K562 (cell line): Measurements from ENCODE around the gene HEXD. TPM values are rescaled to one million over a fixed set of nuclear protein-coding genes. Genes with fewer than 3 reads are reported as not detected.

Experiments
- COPS2 ChIP-seq: fragments of 450-650 bp; conservative IDR thresholded peaks from 2 replicates; pipeline ENCODE4 v1.6.1; 2016; ENCODE audit warnings: mild to moderate bottlenecking, moderate library complexity
- ELF4 ChIP-seq: fragments of 450-650 bp; formaldehyde crosslinking; IDR thresholded peaks from 2 replicates; pipeline ENCODE4 v1.4.0; 2022; ENCODE audit warnings: missing genetic modification characterization
- FOXA1 ChIP-seq: fragments of 450-650 bp; IDR thresholded peaks from 2 replicates; pipeline ENCODE4 v1.6.1; 2016; ENCODE audit warnings: mild to moderate bottlenecking, borderline replicate concordance
- GTF2E2 ChIP-seq: fragments of 200-800 bp; sonication (Bioruptor generic); IDR thresholded peaks from 2 replicates; pipeline ENCODE4 v1.6.1; 2016; ENCODE audit warnings: missing genetic modification characterization, missing compliant biosample characterization
- MCM7 ChIP-seq, 2 experiments: fragments of 450-650 bp; IDR thresholded peaks; 2 replicates each; pipeline ENCODE4 v1.6.1; 2016 to 2018
- NFE2L1 ChIP-seq: fragments of 450-650 bp; IDR thresholded peaks from 2 replicates; pipeline ENCODE4 v1.6.1; 2016; ENCODE audit warnings: missing genetic modification characterization, low read depth, mild to moderate bottlenecking, missing compliant biosample characterization, moderate library complexity, borderline replicate concordance
- NONO ChIP-seq, 2 experiments: fragments of 200-400 bp in 1 of 2; fragments of 450-650 bp in 1 of 2; formaldehyde crosslinking in 1 of 2; IDR thresholded peaks; 2 replicates each; pipeline ENCODE4 v1.6.1; 2017; ENCODE audit warnings: low read depth in 2 of 2, mild to moderate bottlenecking in 2 of 2, moderate library complexity in 2 of 2, low read length in 1 of 2
- RAD21 ChIP-seq, 2 experiments: fragments of 250-450 bp in 1 of 2; fragments of 450-650 bp in 1 of 2; sonication (Bioruptor Pico) in 1 of 2; formaldehyde crosslinking in 1 of 2; IDR thresholded peaks in 1 of 2; conservative IDR thresholded peaks in 1 of 2; 2 replicates each; pipeline versions ENCODE4 v1.4.0 to v1.8.0; 2020 to 2022; ENCODE audit warnings: mild to moderate bottlenecking in 2 of 2, moderate library complexity in 1 of 2
- SIN3A ChIP-seq, 2 experiments: fragments of 150-350 bp in 1 of 2; IDR thresholded peaks; 2 replicates each; pipeline ENCODE4 v1.6.1; 2011 to 2016; ENCODE audit warnings: borderline replicate concordance in 2 of 2, low read depth in 2 of 2, low read length in 2 of 2, mild to moderate bottlenecking in 2 of 2, moderate library complexity in 2 of 2; ENCODE audit not compliant: control insufficient read depth in 1 of 2
- SRSF7 ChIP-seq: fragments of 200-400 bp; formaldehyde crosslinking; optimal IDR thresholded peaks from 2 replicates; pipeline ENCODE3; 2017; ENCODE audit warnings: mild to moderate bottlenecking, low read depth, low read length
- STAT5B ChIP-seq: fragments of 250-450 bp; sonication (Bioruptor Pico); IDR thresholded peaks from 2 replicates; pipeline ENCODE4 v1.8.0; 2021; ENCODE audit warnings: mild to moderate bottlenecking, inconsistent platforms
- ZBTB17 ChIP-seq: fragments of 450-650 bp; formaldehyde crosslinking; IDR thresholded peaks from 2 replicates; pipeline ENCODE4 v1.4.0; 2020; ENCODE audit warnings: mild to moderate bottlenecking
- ZFP36 ChIP-seq: fragments of 150-350 bp; IDR thresholded peaks from 2 replicates; pipeline ENCODE4 v1.6.1; 2018; ENCODE audit warnings: low read length, low read depth; ENCODE audit not compliant: partially characterized antibody
- ZNF263 ChIP-seq: sonication (generic); formaldehyde crosslinking; IDR thresholded peaks from 2 replicates; pipeline ENCODE4 v1.8.0; 2022; ENCODE audit warnings: mild to moderate bottlenecking, missing genetic modification reagents, borderline replicate concordance
- ZNF407 ChIP-seq: fragments of 450-650 bp; IDR thresholded peaks from 2 replicates; pipeline ENCODE4 v1.6.1; 2016; ENCODE audit warnings: low read depth
- ZNF696 ChIP-seq: fragments of 250-450 bp; sonication (Bioruptor Pico); conservative IDR thresholded peaks from 2 replicates; pipeline ENCODE4 v1.4.0; 2020; ENCODE audit warnings: mild to moderate bottlenecking, moderate library complexity
- ZNF785 ChIP-seq: fragments of 250-450 bp; sonication (Bioruptor Pico); IDR thresholded peaks from 2 replicates; pipeline ENCODE4 v1.4.0; 2020; ENCODE audit warnings: mild to moderate bottlenecking
- polyA plus RNA-seq, 8 experiments: library from polyadenylated mRNA; depleted of rRNA in 4 of 8; stranded (reverse) in 5 of 8; unstranded in 3 of 8; fragments of >200 nt; fragmentation: Nextera tagmentation in 2 of 8; fragmentation: Illumina TruSeq in 1 of 8; extraction: Ambion mirVana in 2 of 8; extraction: Trizol in 1 of 8; gene quantifications; 2 replicates each; pipeline versions ENCODE4 v1.2.1 to v1.2.3, GENCODE V29; 2011 to 2014; ENCODE audit warnings: inconsistent platforms in 1 of 8, missing spikeins in 1 of 8
- total RNA-seq, 7 experiments: library from RNA; depleted of rRNA in 6 of 7; stranded (reverse); fragments of >200 nt in 6 of 7; fragmentation: Illumina TruSeq in 2 of 7; extraction: Trizol in 2 of 7; gene quantifications; 2 replicates each; pipeline versions ENCODE4 v1.2.1 to v1.2.3, GENCODE V29; 2011 to 2021; ENCODE audit warnings: low replicate concordance in 1 of 7
- TF ChIP-seq, protein P1 (sequence below), 2 experiments: fragments of 250-450 bp in 1 of 2; fragments of 450-650 bp in 1 of 2; sonication (Bioruptor Pico) in 1 of 2; IDR thresholded peaks; 2 replicates each; pipeline versions ENCODE4 v1.6.1 to v1.8.0; 2016 to 2021; ENCODE audit warnings: mild to moderate bottlenecking in 2 of 2, moderate library complexity in 2 of 2, missing compliant biosample characterization in 1 of 2, missing genetic modification characterization in 1 of 2

The HEXD gene
- total and polyA plus RNA-seq, 9 of the 15 experiments (the other 6 are each of a cell fraction or from before 2014, with no cell fraction given): 1.0 to 25.3 (median 10.0) TPM

- TF ChIP-seq, protein P1, sequence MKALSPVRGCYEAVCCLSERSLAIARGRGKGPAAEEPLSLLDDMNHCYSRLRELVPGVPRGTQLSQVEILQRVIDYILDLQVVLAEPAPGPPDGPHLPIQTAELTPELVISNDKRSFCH (CRISPR knock-in tag; IDR thresholded peaks at IDR 0.05): no peak
- TF ChIP-seq, protein P1 (tag; IDR thresholded peaks at IDR 0.05): 0 out of 2 replicates have a peak, but pooled peaks have one; percentile 20
- TF ChIP-seq STAT5B (CRISPR knock-in tag) (no peak), ZNF696 (CRISPR knock-in tag) (no peak), MCM7 (IDR thresholded peaks at IDR 0.05) (no peak), ZFP36 (no peak), NONO (IDR thresholded peaks at IDR 0.05; ENCODE audit: low read depth in 2 of 2, low read length in 1 of 2) (peak in 1 of 2 experiments; percentile 7; a peak in 1 of 4 replicates), GTF2E2 (tag) (peak; percentile 9; the same call in 1 of the 2 replicates), ZNF263 (CRISPR knock-in tag) (peak; percentile 9; the same call in 1 of the 2 replicates), SRSF7 (no peak), NFE2L1 (tag) (no peak), ELF4 (CRISPR knock-in tag) (no peak), ZBTB17 (CRISPR knock-in tag) (no peak), ZNF785 (CRISPR knock-in tag) (no peak), ZNF407 (no peak), RAD21 (CRISPR knock-in tag; conservative IDR thresholded peaks at IDR 0.05 in 1 of 2, IDR thresholded peaks at IDR 0.05 in 1 of 2) (no peak), FOXA1 (no peak), SIN3A (IDR thresholded peaks at IDR 0.05; ENCODE audit: borderline replicate concordance in 2 of 2, control insufficient read depth in 1 of 2, low read depth in 2 of 2, low read length in 2 of 2) (peak in 1 of 2 experiments; percentile 38; a peak in 1 of 4 replicates), COPS2 (no peak)
Measured at GRCh38 chr17:82458885-82459424, 40.8 kb downstream of the HEXD start (continued).
